ENCODE data around the gene DCLK2.

DCLK2 gene

GRCh38 chr4:150286656-150287055 lies 208.4 kb downstream of the DCLK2 start:
- TF ChIP-seq YY1 (IDR thresholded peaks at IDR 0.05; ENCODE audit: low read depth), result no peak
- no peak for TF ChIP-seq USF1 (IDR thresholded peaks at IDR 0.05)
- TF ChIP-seq CREB1 (IDR thresholded peaks at IDR 0.05; ENCODE audit: low read depth), result no peak
- no peak for TF ChIP-seq EGR1 (IDR thresholded peaks at IDR 0.05)
- no peak for TF ChIP-seq NFIC (IDR thresholded peaks at IDR 0.05)
- TF ChIP-seq MAX (IDR thresholded peaks at IDR 0.05), result no peak
- no peak for TF ChIP-seq CEBPB (IDR thresholded peaks at IDR 0.05)
- TF ChIP-seq FOXM1 (IDR thresholded peaks at IDR 0.05; ENCODE audit: borderline replicate concordance, low read depth), result no peak
- no peak for TF ChIP-seq TAF1 (IDR thresholded peaks at IDR 0.05; ENCODE audit: low read depth)
- no peak for TF ChIP-seq EP300 (IDR thresholded peaks at IDR 0.05; ENCODE audit: borderline replicate concordance)
- TF ChIP-seq TCF12 (IDR thresholded peaks at IDR 0.05; ENCODE audit: low read depth), result no peak
- TF ChIP-seq RAD21 (IDR thresholded peaks at IDR 0.05; ENCODE audit: low read depth), result no peak
- TF ChIP-seq REST (IDR thresholded peaks at IDR 0.05; ENCODE audit: low read depth), result no peak
- no peak for TF ChIP-seq ZBTB7A (IDR thresholded peaks at IDR 0.05; ENCODE audit: low read depth)
- no peak for TF ChIP-seq TEAD4 (IDR thresholded peaks at IDR 0.05)

GRCh38 chr4:150289198-150289597 lies 211.0 kb downstream of the DCLK2 start:
- TF ChIP-seq MAX (IDR thresholded peaks at IDR 0.05) (no peak), RAD21 (IDR thresholded peaks at IDR 0.05; ENCODE audit: low read depth) (no peak), FOXM1 (IDR thresholded peaks at IDR 0.05; ENCODE audit: borderline replicate concordance, low read depth) (no peak), EGR1 (IDR thresholded peaks at IDR 0.05) (no peak), ZBTB7A (IDR thresholded peaks at IDR 0.05; ENCODE audit: low read depth) (no peak), NFIC (IDR thresholded peaks at IDR 0.05) (no peak), YY1 (IDR thresholded peaks at IDR 0.05; ENCODE audit: low read depth) (no peak), TEAD4 (IDR thresholded peaks at IDR 0.05) (no peak), TCF12 (IDR thresholded peaks at IDR 0.05; ENCODE audit: low read depth) (no peak), CREB1 (IDR thresholded peaks at IDR 0.05; ENCODE audit: low read depth) (no peak), EP300 (IDR thresholded peaks at IDR 0.05; ENCODE audit: borderline replicate concordance) (no peak), USF1 (IDR thresholded peaks at IDR 0.05) (no peak), TAF1 (IDR thresholded peaks at IDR 0.05; ENCODE audit: low read depth) (no peak), REST (IDR thresholded peaks at IDR 0.05; ENCODE audit: low read depth) (no peak)

- no peak for TF ChIP-seq USF1 (IDR thresholded peaks at IDR 0.05)
- no peak for TF ChIP-seq YY1 (IDR thresholded peaks at IDR 0.05; ENCODE audit: low read depth)
- TF ChIP-seq TEAD4 (IDR thresholded peaks at IDR 0.05), result no peak
- TF ChIP-seq TAF1 (IDR thresholded peaks at IDR 0.05; ENCODE audit: low read depth), result no peak
- no peak for TF ChIP-seq ZBTB7A (IDR thresholded peaks at IDR 0.05; ENCODE audit: low read depth)
- TF ChIP-seq MAX (IDR thresholded peaks at IDR 0.05), result no peak
- TF ChIP-seq FOXM1 (IDR thresholded peaks at IDR 0.05; ENCODE audit: borderline replicate concordance, low read depth), result no peak
- TF ChIP-seq RAD21 (IDR thresholded peaks at IDR 0.05; ENCODE audit: low read depth), result no peak
- no peak for TF ChIP-seq REST (IDR thresholded peaks at IDR 0.05; ENCODE audit: low read depth)
- no peak for TF ChIP-seq TCF12 (IDR thresholded peaks at IDR 0.05; ENCODE audit: low read depth)
- TF ChIP-seq EP300 (IDR thresholded peaks at IDR 0.05; ENCODE audit: borderline replicate concordance), result no peak
- TF ChIP-seq CREB1 (IDR thresholded peaks at IDR 0.05; ENCODE audit: low read depth), result no peak
- no peak for TF ChIP-seq NFIC (IDR thresholded peaks at IDR 0.05)
- no peak for TF ChIP-seq CEBPB (IDR thresholded peaks at IDR 0.05)
- TF ChIP-seq EGR1 (IDR thresholded peaks at IDR 0.05), result no peak
These were observed 211.6 kb downstream of the DCLK2 start for GRCh38 chr4:150289881-150290280.
